Mucosa of descending colon (tissue), 3 donors: ENCODE measurements around the gene CNGA4. TPM values are rescaled to one million over a fixed set of nuclear protein-coding genes. Genes with fewer than 3 reads are reported as not detected.
A peak's percentile ranks its signal among the peaks of the same experiment; 100 is the strongest.

ENCODE experiments used
- ATAC-seq: fragments of 200-7000 bp; cut with Tn5 transposase; one replicate; pipeline ENCODE4 v1.9.1; 2020; ENCODE audit warnings: mild to moderate bottlenecking, moderate library complexity
- DNase-seq, 3 donors: peaks; one replicate each; pipeline ENCODE4 v3.0.0-alpha.2; 2020
- H3K36me3 ChIP-seq: fragments of 200-600 bp; one replicate; pipeline ENCODE4 v1.8.0; 2021; ENCODE audit warnings: low read depth, mild to moderate bottlenecking
- H3K4me1 ChIP-seq: fragments of 200-600 bp; one replicate; pipeline ENCODE4 v1.8.0; 2021; ENCODE audit warnings: low read depth, mild to moderate bottlenecking
- H3K4me3 ChIP-seq: fragments of 200-600 bp; one replicate; pipeline ENCODE4 v1.8.0; 2021; ENCODE audit warnings: mild to moderate bottlenecking
- H3K9me3 ChIP-seq: fragments of 200-600 bp; one replicate; pipeline ENCODE4 v1.8.0; 2021; ENCODE audit warnings: mild to moderate bottlenecking
- intact Hi-C, 2 donors: fragments of 100-400 bp; cut with DNase I in 1 of 2; cut with micrococcal nuclease in 1 of 2; formaldehyde crosslinking; loops; one replicate each; pipeline versions ENCODE4 v1.11.0 to v1.11.1; 2022; cut with DNase I, micrococcal nuclease
- total RNA-seq, 3 donors: library from RNA; stranded (reverse); fragmentation: NEBNext Ultra II Directional in 2 of 3; extraction: Animal tissue kit (Norgen Biotek cat#: 25700) in 2 of 3; gene quantifications; one replicate each; pipeline versions ENCODE4 v1.2.1 to v1.2.4, GENCODE V29; 2021 to 2023
- TF ChIP-seq, protein P1 (sequence below): fragments of 200-600 bp; IDR thresholded peaks from one replicate; pipeline ENCODE4 v1.8.0; 2022; ENCODE audit warnings: antibody characterized with exemption, mild to moderate bottlenecking
- donor health status: DM: no; HTN: no; CAD: no; lungs with moderate emphysema.
- donor health status: DM: no; HTN: no; CAD: no.
- donor health status: DM: no; HTN: yes; CAD: no.

The CNGA4 gene
- total RNA-seq, 3 donors from 2014 or later = 0.20 to 0.22 TPM; not detected in 1

DNA sequence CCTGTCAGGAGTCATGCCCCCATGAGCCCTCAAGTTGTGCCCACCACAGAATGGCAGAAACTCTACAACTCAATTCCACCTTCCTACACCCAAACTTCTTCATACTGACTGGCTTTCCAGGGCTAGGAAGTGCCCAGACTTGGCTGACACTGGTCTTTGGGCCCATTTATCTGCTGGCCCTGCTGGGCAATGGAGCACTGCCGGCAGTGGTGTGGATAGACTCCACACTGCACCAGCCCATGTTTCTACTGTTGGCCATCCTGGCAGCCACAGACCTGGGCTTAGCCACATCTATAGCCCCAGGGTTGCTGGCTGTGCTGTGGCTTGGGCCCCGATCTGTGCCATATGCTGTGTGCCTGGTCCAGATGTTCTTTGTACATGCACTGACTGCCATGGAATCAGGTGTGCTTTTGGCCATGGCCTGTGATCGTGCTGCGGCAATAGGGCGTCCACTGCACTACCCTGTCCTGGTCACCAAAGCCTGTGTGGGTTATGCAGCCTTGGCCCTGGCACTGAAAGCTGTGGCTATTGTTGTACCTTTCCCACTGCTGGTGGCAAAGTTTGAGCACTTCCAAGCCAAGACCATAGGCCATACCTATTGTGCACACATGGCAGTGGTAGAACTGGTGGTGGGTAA, 39.6 kb upstream of the CNGA4 start, which contains the start of gene OR52W1:
Gene OR52W1 (plus strand): TSS at position 51 of the 637 bp plus-strand sequence. CDS start 0 bp downstream, at position 51.
- intact Hi-C loops = no loop called here
- H3K4me3 ChIP-seq = no peak within 1 kb of the TSS
- H3K9me3 ChIP-seq = no peaks in the 10 kb centered on the region
- TF ChIP-seq, protein P1, sequence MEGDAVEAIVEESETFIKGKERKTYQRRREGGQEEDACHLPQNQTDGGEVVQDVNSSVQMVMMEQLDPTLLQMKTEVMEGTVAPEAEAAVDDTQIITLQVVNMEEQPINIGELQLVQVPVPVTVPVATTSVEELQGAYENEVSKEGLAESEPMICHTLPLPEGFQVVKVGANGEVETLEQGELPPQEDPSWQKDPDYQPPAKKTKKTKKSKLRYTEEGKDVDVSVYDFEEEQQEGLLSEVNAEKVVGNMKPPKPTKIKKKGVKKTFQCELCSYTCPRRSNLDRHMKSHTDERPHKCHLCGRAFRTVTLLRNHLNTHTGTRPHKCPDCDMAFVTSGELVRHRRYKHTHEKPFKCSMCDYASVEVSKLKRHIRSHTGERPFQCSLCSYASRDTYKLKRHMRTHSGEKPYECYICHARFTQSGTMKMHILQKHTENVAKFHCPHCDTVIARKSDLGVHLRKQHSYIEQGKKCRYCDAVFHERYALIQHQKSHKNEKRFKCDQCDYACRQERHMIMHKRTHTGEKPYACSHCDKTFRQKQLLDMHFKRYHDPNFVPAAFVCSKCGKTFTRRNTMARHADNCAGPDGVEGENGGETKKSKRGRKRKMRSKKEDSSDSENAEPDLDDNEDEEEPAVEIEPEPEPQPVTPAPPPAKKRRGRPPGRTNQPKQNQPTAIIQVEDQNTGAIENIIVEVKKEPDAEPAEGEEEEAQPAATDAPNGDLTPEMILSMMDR = no peak
- H3K36me3 ChIP-seq = no peaks in the 10 kb centered on the region
- no peak for ATAC-seq
- DNase-seq = no peak
- no peaks in the 10 kb centered on the region for H3K4me1 ChIP-seq

DNA sequence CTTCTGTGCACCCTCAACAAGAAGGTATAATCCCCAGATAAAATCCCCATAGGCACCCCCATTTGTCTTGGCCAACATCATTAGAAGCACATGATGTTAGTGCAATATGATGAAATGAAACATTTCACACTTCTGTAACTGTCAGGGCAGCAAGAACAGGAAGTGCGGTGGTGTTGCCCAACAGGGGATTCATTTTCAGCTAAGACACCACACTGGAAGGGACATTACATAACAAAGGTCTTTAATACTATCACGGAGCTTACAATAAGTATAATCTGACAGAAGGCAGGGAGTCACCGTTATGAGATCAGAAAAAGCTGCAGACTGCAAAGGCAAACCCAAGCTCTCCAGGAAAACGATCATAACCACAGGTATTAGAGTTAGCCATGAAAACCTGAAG, 37.9 kb upstream of the CNGA4 start:
- peak in 1 of 3 donors; percentile 39 for DNase-seq
- intact Hi-C loops = no loop called here
- peak; percentile 30 for ATAC-seq

DNA sequence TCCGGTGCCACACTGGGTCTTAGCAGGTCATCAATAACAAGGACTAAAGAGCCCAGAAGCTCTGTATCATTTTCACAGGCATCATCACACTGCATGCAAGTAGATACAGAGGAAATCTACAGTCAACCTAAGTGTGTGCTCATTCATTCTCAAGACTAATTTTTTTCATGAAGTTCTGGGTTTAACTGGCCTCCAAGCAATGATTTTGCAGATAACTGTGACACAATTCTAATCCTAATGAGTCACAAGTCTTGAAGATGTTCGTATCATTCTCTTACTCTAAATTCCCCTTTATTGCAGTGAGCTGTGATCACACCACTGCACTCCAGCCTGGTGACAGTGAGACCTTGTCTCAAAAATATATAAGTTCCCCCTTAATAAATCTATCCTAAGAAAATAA, 37.4 kb upstream of the CNGA4 start:
- intact Hi-C loops = no loop called here
- no peak for DNase-seq
- Histone ChIP-seq H3K9me3 (no peaks in the 10 kb centered on the region), H3K4me3 (no peak overlapping the region), H3K4me1 (no peaks in the 10 kb centered on the region), H3K36me3 (no peaks in the 10 kb centered on the region)
- ATAC-seq = no peak
- TF ChIP-seq, protein P1 = no peak

More for the DNA sequence above, 37.9 kb upstream of the CNGA4 start:
- H3K4me1 ChIP-seq = no peaks in the 10 kb centered on the region
- no peaks in the 10 kb centered on the region for H3K36me3 ChIP-seq
- TF ChIP-seq, protein P1 = no peak
- H3K4me3 ChIP-seq = no peak overlapping the region
- H3K9me3 ChIP-seq = no peaks in the 10 kb centered on the region

DNA sequence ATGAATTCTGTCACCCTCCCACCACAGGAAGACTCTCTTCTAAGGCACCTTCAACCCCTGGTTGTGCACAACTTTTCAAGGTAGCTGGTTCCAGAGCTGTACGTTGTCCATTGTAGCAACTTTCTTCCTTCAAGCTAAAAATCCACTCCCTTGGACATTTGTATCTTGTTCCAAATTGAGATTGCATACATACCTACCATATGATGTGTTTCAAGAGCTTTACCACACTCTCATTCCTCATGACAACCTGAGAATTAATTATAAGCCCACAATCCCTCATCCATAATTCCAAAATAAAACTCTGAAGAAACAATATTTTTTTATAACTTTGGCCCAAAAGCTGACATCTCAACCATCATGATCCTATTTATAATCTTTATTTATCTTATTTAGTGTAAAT, 36.8 kb upstream of the CNGA4 start:
- H3K4me3 ChIP-seq = no peak overlapping the region
- ATAC-seq = no peak
- H3K36me3 ChIP-seq = no peaks in the 10 kb centered on the region
- intact Hi-C loops = no loop called here
- no peak for DNase-seq
- TF ChIP-seq, protein P1 = no peak
- H3K9me3 ChIP-seq = no peaks in the 10 kb centered on the region
- no peaks in the 10 kb centered on the region for H3K4me1 ChIP-seq

DNA sequence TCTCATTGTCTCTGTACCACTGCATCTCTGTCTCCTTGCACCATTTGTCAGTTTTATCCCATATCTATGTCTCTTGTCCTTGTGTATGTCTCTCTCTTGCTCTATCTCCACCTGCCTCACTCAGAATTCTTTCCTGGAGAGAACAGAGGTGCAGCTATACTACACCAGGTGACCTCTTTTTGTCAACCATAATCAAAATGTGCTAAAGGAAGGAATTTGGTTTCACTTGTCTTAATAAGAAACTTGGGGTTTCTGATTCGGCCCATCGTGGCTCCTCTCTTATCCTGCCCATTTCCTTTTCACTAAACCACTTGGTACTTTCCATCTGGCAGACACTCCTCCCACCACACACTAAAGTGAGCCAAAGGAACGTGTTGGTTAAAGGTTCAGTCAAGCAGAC, 35.6 kb upstream of the CNGA4 start:
- Histone ChIP-seq H3K4me3 (no peak overlapping the region), H3K9me3 (no peaks in the 10 kb centered on the region)

More for the DNA sequence above, 35.6 kb upstream of the CNGA4 start:
- TF ChIP-seq, protein P1 = no peak
- intact Hi-C loops = no loop called here
- Histone ChIP-seq H3K36me3 (no peaks in the 10 kb centered on the region), H3K4me1 (no peaks in the 10 kb centered on the region)
- ATAC-seq (no peak), DNase-seq (no peak)
